Measurements from ENCODE around the gene RPS24.

RPS24 gene

DNA sequence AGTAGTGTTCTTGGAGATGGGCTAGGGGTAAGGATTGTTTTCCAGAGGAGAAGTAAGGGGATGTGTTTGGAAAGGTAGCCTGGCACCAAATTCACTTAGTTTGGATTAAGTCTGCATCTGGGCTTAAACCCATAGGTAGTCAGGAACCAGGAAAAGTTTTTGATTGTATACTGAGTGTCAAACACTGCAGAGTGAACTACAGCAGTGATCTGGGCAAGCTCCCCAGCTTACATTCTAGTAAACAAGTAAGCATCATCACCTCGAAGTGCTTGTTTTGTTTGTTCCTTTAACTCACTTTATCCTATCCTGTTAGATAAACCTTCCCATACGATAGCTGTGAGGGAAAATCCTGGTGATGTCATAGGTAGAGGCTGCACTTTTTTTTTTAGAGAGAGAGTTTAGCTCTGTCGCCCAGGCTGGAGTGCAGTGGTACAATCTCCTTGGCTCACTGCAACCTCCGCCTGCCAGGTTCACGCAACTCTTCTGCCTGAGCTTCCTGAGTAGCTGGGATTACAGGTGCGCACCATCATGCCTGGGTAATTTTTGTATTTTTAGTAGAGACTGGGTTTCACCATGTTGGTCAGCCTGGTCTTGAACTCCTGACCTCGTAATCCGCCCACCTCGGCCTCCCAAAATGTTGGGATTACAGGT lies 2.4 kb downstream of the RPS24 start:
- no peak overlapping the region for H2BK5ac ChIP-seq (ENCODE audit: low read length)
- H4K8ac ChIP-seq (ENCODE audit: low read depth, low read length): no peak overlapping the region
- no peak overlapping the region for H4K5ac ChIP-seq (ENCODE audit: low read length)
- DNase-seq: no peak
- H2BK15ac ChIP-seq (replicated peaks; ENCODE audit: low read depth): no peak overlapping the region
- H2AK5ac ChIP-seq (ENCODE audit: low read length): no peak overlapping the region
- peak overlapping the region; percentile 96 for H3K9ac ChIP-seq (ENCODE audit: low read length)
- H3K23ac ChIP-seq (ENCODE audit: low read length): no peak overlapping the region
- no peak overlapping the region for H3K27ac ChIP-seq (ENCODE audit: low read depth, low read length)
- peaks cover 55% of the 10 kb centered on the region for H3K79me2 ChIP-seq (ENCODE audit: control insufficient read depth, insufficient read depth, low read length)
- no peak overlapping the region for H3K4me3 ChIP-seq (ENCODE audit: low read length)
- no peaks in the 10 kb centered on the region for H3K27me3 ChIP-seq (ENCODE audit: insufficient read depth, low read length, poor library complexity)
- peaks cover 16% of the 10 kb centered on the region for H3K79me1 ChIP-seq (ENCODE audit: low read length)
- H3K4ac ChIP-seq (ENCODE audit: low read depth, low read length): no peak overlapping the region
- H3K36me3 ChIP-seq (ENCODE audit: control insufficient read depth, insufficient read depth, low read length): peaks cover 25% of the 10 kb centered on the region
- peak overlapping the region; percentile 84 for H3K56ac ChIP-seq (ENCODE audit: low read length)
- H2BK120ac ChIP-seq (ENCODE audit: low read depth, low read length): no peak overlapping the region
- no peak overlapping the region for H3K18ac ChIP-seq (ENCODE audit: low read length)
- WGBS (ENCODE audit: extremely low coverage, insufficient coverage, low lambda C conversion rate): no CpG with 5 or more reads among the region's 9 CpGs
- peaks cover 5% of the 10 kb centered on the region for H3K4me1 ChIP-seq (ENCODE audit: control insufficient read depth, low read depth, low read length)
- peak overlapping the region; percentile 32 for H3K4me2 ChIP-seq (ENCODE audit: low read length)

DNA sequence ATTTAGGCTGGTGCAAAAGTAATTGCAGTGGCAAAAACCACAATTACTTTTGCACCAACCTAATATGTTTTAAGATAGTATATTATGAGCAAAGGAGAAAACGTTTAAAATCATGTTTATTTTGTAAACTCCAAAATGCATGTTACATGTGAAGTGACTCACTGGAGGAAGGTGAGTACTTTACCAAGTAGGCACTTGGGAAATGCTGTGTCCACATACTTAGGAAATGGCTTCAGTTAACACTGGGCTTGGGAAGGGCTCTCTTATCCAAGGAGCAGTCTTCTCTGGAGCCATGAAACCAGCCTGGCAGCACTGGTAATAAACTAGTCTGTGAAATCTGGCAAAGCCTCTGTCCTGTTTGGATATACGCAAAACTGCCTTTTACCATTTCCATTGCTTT lies 4.4 kb downstream of the RPS24 start:
- DNase-seq: no peak
- H3K79me1 ChIP-seq (ENCODE audit: low read length): peaks cover 22% of the 10 kb centered on the region

DNA sequence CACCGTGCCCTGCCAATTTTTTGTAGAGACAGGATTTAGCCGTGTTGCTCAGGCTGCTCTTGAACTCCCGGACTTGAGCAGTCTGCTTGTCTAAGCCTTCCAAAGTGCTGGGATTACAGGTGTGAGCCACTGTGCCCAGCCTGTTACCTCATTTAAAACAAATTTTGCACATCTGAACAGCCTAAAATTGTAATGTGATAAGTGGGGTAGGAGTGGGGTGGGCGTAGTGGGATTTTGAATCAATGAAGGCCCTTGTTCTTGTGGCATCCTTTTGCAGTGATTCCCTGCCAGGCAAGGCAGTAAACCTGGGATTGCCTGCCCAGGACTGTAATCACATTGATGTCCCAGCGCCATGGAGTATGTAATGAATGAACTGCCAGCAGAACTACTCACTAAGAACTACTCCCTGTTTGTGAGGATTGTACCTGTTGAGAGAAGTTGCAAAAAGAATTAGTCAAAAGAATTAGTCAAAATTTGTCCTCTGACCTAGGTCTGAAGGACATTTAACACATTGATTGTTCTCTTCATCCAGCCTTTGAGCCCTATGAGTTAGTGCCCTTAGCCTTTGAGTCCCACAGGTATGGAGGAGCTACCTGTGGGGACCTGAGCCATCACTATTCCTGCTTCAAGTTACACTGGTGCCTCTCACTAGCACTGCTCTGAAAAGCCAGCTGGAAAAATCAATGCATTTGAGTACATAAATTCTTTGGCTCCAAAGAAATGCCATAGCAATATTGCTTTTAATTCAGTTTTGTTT lies 5.3 kb downstream of the RPS24 start:
- Histone ChIP-seq H3K4me3 (ENCODE audit: low read length) (no peak overlapping the region), H4K8ac (ENCODE audit: low read depth, low read length) (no peak overlapping the region), H3K56ac (ENCODE audit: low read length) (peak overlapping the region; percentile 5), H3K9ac (ENCODE audit: low read length) (peak overlapping the region; percentile 21), H2BK5ac (ENCODE audit: low read length) (no peak overlapping the region), H3K4me1 (ENCODE audit: control insufficient read depth, low read depth, low read length) (peaks cover 5% of the 10 kb centered on the region), H3K4me2 (ENCODE audit: low read length) (no peak overlapping the region), H2AK5ac (ENCODE audit: low read length) (no peak overlapping the region), H3K79me1 (ENCODE audit: low read length) (peaks cover 22% of the 10 kb centered on the region), H3K23ac (ENCODE audit: low read length) (no peak overlapping the region), H3K4ac (ENCODE audit: low read depth, low read length) (no peak overlapping the region), H3K79me2 (ENCODE audit: control insufficient read depth, insufficient read depth, low read length) (peaks cover 57% of the 10 kb centered on the region), H2BK120ac (ENCODE audit: low read depth, low read length) (no peak overlapping the region), H4K5ac (ENCODE audit: low read length) (no peak overlapping the region), H3K18ac (ENCODE audit: low read length) (no peak overlapping the region), H3K27me3 (ENCODE audit: insufficient read depth, low read length, poor library complexity) (no peaks in the 10 kb centered on the region), H2BK15ac (replicated peaks; ENCODE audit: low read depth) (no peak overlapping the region), H3K36me3 (ENCODE audit: control insufficient read depth, insufficient read depth, low read length) (peaks cover 38% of the 10 kb centered on the region), H3K27ac (ENCODE audit: low read depth, low read length) (no peak overlapping the region)
- WGBS (ENCODE audit: extremely low coverage, insufficient coverage, low lambda C conversion rate): no CpG with 5 or more reads among the region's 5 CpGs
- DNase-seq: no peak

More for the DNA sequence above, 4.4 kb downstream of the RPS24 start:
- Histone ChIP-seq H3K36me3 (ENCODE audit: control insufficient read depth, insufficient read depth, low read length) (peaks cover 38% of the 10 kb centered on the region), H3K18ac (ENCODE audit: low read length) (no peak overlapping the region), H2AK5ac (ENCODE audit: low read length) (no peak overlapping the region), H3K4me2 (ENCODE audit: low read length) (peak overlapping the region; percentile 8), H2BK120ac (ENCODE audit: low read depth, low read length) (no peak overlapping the region), H3K27me3 (ENCODE audit: insufficient read depth, low read length, poor library complexity) (no peaks in the 10 kb centered on the region), H3K56ac (ENCODE audit: low read length) (no peak overlapping the region), H2BK15ac (replicated peaks; ENCODE audit: low read depth) (no peak overlapping the region), H4K5ac (ENCODE audit: low read length) (no peak overlapping the region), H3K4ac (ENCODE audit: low read depth, low read length) (no peak overlapping the region), H3K23ac (ENCODE audit: low read length) (no peak overlapping the region), H2BK5ac (ENCODE audit: low read length) (no peak overlapping the region), H3K79me2 (ENCODE audit: control insufficient read depth, insufficient read depth, low read length) (peaks cover 59% of the 10 kb centered on the region), H3K4me1 (ENCODE audit: control insufficient read depth, low read depth, low read length) (peaks cover 5% of the 10 kb centered on the region), H4K8ac (ENCODE audit: low read depth, low read length) (no peak overlapping the region), H3K4me3 (ENCODE audit: low read length) (no peak overlapping the region), H3K27ac (ENCODE audit: low read depth, low read length) (no peak overlapping the region), H3K9ac (ENCODE audit: low read length) (peak overlapping the region; percentile 3)
- no CpG with 5 or more reads among the region's 2 CpGs for WGBS (ENCODE audit: extremely low coverage, insufficient coverage, low lambda C conversion rate)

DNA sequence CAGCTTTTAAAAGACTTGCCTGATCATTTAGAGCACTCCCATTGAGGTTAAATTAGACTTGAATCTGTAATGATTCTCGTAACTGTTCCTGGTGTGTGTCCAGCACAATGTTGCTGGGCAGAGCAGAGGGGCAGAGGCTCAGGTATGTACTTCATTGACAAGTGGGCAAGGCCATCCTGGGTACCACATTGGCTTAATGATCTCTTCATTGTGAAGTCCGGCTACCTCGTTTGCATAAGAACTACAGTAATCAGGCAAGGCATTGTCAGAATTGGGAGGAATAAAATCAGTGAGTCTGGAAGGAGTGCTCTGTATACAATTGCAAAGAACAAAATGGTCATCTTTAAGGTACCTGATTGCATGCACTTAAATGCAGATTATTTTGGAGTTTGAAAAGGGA lies 6.1 kb downstream of the RPS24 start:
- Histone ChIP-seq H3K79me2 (ENCODE audit: control insufficient read depth, insufficient read depth, low read length) (peaks cover 50% of the 10 kb centered on the region), H3K79me1 (ENCODE audit: low read length) (peaks cover 22% of the 10 kb centered on the region), H2BK15ac (replicated peaks; ENCODE audit: low read depth) (no peak overlapping the region), H3K56ac (ENCODE audit: low read length) (no peak overlapping the region), H2BK120ac (ENCODE audit: low read depth, low read length) (no peak overlapping the region), H3K4me3 (ENCODE audit: low read length) (no peak overlapping the region), H2BK5ac (ENCODE audit: low read length) (no peak overlapping the region), H3K36me3 (ENCODE audit: control insufficient read depth, insufficient read depth, low read length) (peaks cover 38% of the 10 kb centered on the region), H3K27ac (ENCODE audit: low read depth, low read length) (no peak overlapping the region), H4K5ac (ENCODE audit: low read length) (no peak overlapping the region), H3K9ac (ENCODE audit: low read length) (no peak overlapping the region), H3K27me3 (ENCODE audit: insufficient read depth, low read length, poor library complexity) (no peaks in the 10 kb centered on the region), H3K4ac (ENCODE audit: low read depth, low read length) (no peak overlapping the region), H4K8ac (ENCODE audit: low read depth, low read length) (no peak overlapping the region), H2AK5ac (ENCODE audit: low read length) (no peak overlapping the region), H3K23ac (ENCODE audit: low read length) (no peak overlapping the region), H3K4me1 (ENCODE audit: control insufficient read depth, low read depth, low read length) (peaks cover 5% of the 10 kb centered on the region), H3K4me2 (ENCODE audit: low read length) (no peak overlapping the region), H3K18ac (ENCODE audit: low read length) (no peak overlapping the region)
- DNase-seq: no peak
- WGBS (ENCODE audit: extremely low coverage, insufficient coverage, low lambda C conversion rate): no CpG with 5 or more reads among the region's 3 CpGs

DNA sequence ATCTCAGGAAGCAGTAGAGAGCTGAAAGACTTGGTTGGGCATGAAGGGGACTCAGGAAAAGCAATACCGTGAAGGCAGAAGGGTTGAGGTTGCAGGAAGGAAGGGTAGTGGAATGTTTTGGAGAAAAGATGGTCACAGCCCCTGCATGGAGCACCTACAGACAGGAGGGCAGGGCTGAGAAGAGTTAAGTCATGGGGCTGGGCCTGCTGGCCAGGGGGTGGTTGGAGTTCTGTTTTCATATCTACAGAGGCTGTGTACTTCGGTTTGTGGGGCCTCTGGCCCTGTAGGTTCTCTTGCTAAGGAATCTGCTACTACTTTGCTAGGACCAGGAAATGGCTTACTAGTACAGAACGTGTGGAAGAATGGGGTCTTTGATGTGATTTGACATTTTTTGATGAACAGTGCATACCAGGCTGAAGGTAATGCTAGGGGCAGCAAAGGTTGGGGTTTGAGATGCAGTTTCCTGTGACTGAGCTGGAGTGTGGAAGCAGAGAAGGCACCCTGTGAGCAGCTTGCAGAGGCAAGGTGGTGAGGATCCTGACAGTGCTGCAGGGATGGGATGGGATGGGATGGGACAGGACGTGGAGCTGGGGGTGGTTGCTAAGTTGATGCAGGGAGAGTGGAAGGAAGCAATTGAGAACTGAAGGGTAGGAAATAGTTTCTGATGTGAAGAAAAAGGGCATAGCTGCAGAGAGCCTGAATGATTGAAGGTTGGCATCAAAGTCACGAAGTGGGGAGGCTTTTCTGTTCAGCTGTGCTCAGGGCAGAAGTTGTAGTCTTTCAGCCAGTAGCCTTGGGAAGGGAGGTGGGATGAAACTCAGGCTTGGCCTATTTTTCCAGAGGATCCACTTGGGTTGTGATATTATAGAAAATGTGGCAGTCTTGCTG lies 7.8 kb downstream of the RPS24 start:
- Histone ChIP-seq H3K79me1 (ENCODE audit: low read length) (peaks cover 22% of the 10 kb centered on the region), H3K56ac (ENCODE audit: low read length) (peak overlapping the region; percentile 26), H3K4me2 (ENCODE audit: low read length) (no peak overlapping the region), H3K27me3 (ENCODE audit: insufficient read depth, low read length, poor library complexity) (no peaks in the 10 kb centered on the region), H3K4ac (ENCODE audit: low read depth, low read length) (no peak overlapping the region), H3K36me3 (ENCODE audit: control insufficient read depth, insufficient read depth, low read length) (peaks cover 36% of the 10 kb centered on the region), H2BK15ac (replicated peaks; ENCODE audit: low read depth) (no peak overlapping the region), H3K4me1 (ENCODE audit: control insufficient read depth, low read depth, low read length) (peaks cover 3% of the 10 kb centered on the region), H3K9ac (ENCODE audit: low read length) (no peak overlapping the region), H2BK5ac (ENCODE audit: low read length) (no peak overlapping the region), H3K79me2 (ENCODE audit: control insufficient read depth, insufficient read depth, low read length) (peaks cover 33% of the 10 kb centered on the region), H3K23ac (ENCODE audit: low read length) (no peak overlapping the region), H2AK5ac (ENCODE audit: low read length) (no peak overlapping the region), H3K18ac (ENCODE audit: low read length) (no peak overlapping the region), H3K27ac (ENCODE audit: low read depth, low read length) (no peak overlapping the region), H2BK120ac (ENCODE audit: low read depth, low read length) (no peak overlapping the region), H3K4me3 (ENCODE audit: low read length) (no peak overlapping the region), H4K8ac (ENCODE audit: low read depth, low read length) (no peak overlapping the region), H4K5ac (ENCODE audit: low read length) (no peak overlapping the region)
- WGBS (ENCODE audit: extremely low coverage, insufficient coverage, low lambda C conversion rate): no CpG with 5 or more reads among the region's 5 CpGs
- DNase-seq: no peak
